Effector memory CD4-positive, alpha-beta T cell (primary cell): ENCODE data around the gene MED16.

Experiments
- DNase-seq, 3 donors: peaks; one replicate each; pipeline ENCODE4 v3.0.0-alpha.2; 2020
- H3K27ac ChIP-seq: 2 replicates; pipeline ENCODE4 v1.7.0; 2013; ENCODE audit warnings: mild to moderate bottlenecking, low read length, moderate library complexity; ENCODE audit not compliant: insufficient read depth, poor library complexity, severe bottlenecking
- H3K27me3 ChIP-seq: replicated peaks from 2 replicates; pipeline ENCODE4 v1.7.0; 2013; ENCODE audit warnings: mild to moderate bottlenecking, low read length; ENCODE audit not compliant: insufficient read depth, control insufficient read depth, poor library complexity, severe bottlenecking
- H3K36me3 ChIP-seq: 2 replicates; pipeline ENCODE4 v1.7.0; 2013; ENCODE audit warnings: mild to moderate bottlenecking, low read length, moderate library complexity; ENCODE audit not compliant: control insufficient read depth, insufficient read depth
- H3K4me1 ChIP-seq: 2 replicates; pipeline ENCODE4 v1.7.0; 2013; ENCODE audit warnings: low read length, mild to moderate bottlenecking; ENCODE audit not compliant: control insufficient read depth, insufficient read depth, poor library complexity, severe bottlenecking
- H3K4me3 ChIP-seq: 2 replicates; pipeline ENCODE4 v1.7.0; 2013; ENCODE audit warnings: low read length, low read depth, mild to moderate bottlenecking; ENCODE audit not compliant: insufficient read depth, poor library complexity, severe bottlenecking
- H3K9me3 ChIP-seq: 2 replicates; pipeline ENCODE4 v1.7.0; 2013; ENCODE audit warnings: mild to moderate bottlenecking, low read length, moderate library complexity; ENCODE audit not compliant: control insufficient read depth

MED16 gene

DNA sequence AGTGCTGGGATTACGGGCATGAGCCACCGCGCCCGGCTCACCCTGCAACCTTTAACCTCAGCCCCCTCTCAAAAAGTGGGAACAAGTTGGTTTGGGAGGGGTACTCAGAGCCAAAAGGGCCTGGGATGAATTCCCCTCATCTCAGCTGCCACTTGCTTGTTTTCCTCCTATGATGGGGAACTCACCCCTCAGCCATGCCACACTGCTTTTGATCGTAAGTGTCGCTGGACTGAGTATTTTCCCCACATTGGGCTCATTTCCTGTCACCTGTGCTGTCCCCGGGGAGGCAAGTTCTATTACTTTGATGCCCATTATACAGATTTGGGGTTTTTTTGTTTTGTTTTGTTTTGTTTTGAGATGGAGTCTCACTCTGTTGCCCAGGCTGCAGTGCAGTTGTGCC lies 13.5 kb upstream of the MED16 start:
- Histone ChIP-seq H3K27ac (peak overlapping the region; percentile 94), H3K4me1 (peaks cover 48% of the 10 kb centered on the region)

DNA sequence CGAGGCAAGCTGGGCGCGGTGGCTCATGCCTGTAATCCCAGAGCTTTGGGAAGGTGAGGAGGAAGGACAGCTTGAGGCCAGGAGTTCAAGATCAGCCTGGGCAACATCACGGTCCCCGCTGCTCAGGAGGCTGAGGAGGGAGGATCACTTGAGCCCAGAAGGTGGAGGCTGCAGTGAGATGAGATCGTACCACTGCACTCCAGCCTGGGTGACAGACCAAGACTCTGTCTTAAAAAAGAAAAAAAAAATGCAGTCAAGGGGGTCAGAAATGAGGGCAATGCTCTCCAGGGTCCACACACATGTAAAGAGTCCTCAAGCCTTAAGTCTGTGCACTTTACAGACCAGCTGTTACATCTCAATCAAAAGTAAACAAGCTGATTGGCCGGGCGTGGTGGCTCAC lies 11.6 kb upstream of the MED16 start:
- no peak overlapping the region for H3K27ac ChIP-seq
- H3K4me1 ChIP-seq = peaks cover 32% of the 10 kb centered on the region
- DNase-seq = no peak
- no peak overlapping the region for H3K4me3 ChIP-seq
- no peaks in the 10 kb centered on the region for H3K9me3 ChIP-seq
- H3K36me3 ChIP-seq = peaks cover 28% of the 10 kb centered on the region
- no peaks in the 10 kb centered on the region for H3K27me3 ChIP-seq

More for the DNA sequence above, 13.5 kb upstream of the MED16 start:
- Histone ChIP-seq H3K27me3 (no peaks in the 10 kb centered on the region), H3K9me3 (no peaks in the 10 kb centered on the region), H3K4me3 (no peak overlapping the region), H3K36me3 (peaks cover 19% of the 10 kb centered on the region)
- DNase-seq = no peak

DNA sequence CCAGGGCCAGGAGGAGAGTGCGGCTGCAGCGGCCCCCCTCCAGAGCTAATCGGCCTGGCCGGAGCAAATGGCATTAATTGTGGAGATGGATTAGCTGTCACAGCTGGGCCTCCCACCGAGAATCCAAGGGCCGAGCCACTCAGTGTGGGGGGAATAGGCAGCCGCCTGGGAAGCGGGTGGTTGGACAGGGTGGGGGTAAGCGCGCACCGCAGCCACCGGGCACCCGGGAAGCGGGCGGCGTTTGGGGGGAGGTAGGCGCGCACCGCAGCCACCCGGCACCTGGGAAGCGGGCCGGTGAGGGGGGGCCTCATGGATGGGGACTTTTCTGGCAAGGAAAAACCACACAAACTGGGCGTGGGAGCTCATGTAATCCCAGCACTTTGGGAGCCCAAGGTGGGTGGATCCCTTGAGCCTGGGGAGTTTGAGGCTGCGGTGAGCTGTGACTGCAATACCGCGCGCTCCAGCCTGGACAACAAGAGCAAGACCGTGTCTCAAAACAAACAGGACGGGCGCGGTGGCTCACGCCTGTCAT lies 10.3 kb upstream of the MED16 start:
- DNase-seq = no peak
- Histone ChIP-seq H3K4me1 (peaks cover 22% of the 10 kb centered on the region), H3K27me3 (no peaks in the 10 kb centered on the region), H3K4me3 (no peak overlapping the region), H3K9me3 (no peaks in the 10 kb centered on the region), H3K27ac (no peak overlapping the region), H3K36me3 (peaks cover 40% of the 10 kb centered on the region)

DNA sequence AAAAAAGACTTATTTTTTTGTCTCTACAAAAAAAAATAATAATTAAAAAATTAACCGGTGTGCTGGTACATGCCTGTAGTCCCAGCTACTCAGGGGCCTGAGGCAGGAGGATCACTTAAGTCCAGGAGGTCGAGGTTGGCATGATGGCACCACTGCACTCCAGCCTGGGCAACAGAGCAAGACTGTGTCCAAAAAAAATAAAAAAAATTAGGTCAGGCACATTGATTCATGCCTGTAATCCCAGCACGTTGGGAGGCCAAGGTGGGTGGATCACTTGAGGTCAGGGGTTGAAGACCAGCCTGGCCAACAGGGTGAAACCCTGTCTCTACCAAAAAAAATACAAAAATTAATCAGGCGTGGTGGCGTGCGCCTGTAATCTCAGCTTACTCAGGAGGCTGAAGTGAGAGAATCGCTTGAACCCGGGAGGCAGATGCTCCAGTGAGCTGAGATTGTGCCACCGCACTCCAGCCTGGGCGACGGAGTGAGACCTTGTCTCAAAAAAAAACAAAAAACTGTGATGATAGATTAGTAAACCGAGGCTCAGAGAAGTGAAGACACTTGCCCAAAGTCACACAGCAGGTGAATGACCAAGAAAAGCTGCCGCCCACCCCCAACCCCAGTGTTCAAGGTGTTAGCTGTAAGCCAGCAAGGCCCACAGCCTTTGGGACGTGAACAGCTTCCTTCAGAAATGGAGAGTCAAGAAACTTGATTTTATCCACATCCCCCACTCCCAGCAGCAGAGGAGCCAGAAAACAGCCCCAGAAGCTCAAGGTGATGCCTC lies 9.6 kb upstream of the MED16 start:
- no peaks in the 10 kb centered on the region for H3K9me3 ChIP-seq
- peaks cover 16% of the 10 kb centered on the region for H3K4me1 ChIP-seq
- no peak overlapping the region for H3K27ac ChIP-seq
- peaks cover 43% of the 10 kb centered on the region for H3K36me3 ChIP-seq
- H3K4me3 ChIP-seq = no peak overlapping the region
- H3K27me3 ChIP-seq = no peaks in the 10 kb centered on the region
- no peak for DNase-seq

DNA sequence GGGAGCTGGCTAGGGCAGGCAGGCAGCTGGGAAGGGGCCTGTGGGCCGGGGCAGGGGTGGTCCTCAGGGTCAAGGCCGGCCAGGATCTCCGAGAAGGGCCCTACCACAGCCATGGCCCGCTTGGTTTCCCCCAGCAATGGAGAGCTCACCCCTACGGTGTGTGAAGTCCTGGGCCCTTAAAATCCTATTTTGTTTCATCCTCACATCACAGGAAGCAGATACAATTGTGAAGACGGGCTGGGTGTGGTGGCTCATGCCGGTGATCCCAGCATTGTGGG lies 9.0 kb upstream of the MED16 start:
- Histone ChIP-seq H3K9me3 (no peaks in the 10 kb centered on the region), H3K36me3 (peaks cover 49% of the 10 kb centered on the region), H3K27ac (no peak overlapping the region), H3K4me1 (peaks cover 10% of the 10 kb centered on the region), H3K4me3 (no peak overlapping the region), H3K27me3 (no peaks in the 10 kb centered on the region)
- no peak for DNase-seq

DNA sequence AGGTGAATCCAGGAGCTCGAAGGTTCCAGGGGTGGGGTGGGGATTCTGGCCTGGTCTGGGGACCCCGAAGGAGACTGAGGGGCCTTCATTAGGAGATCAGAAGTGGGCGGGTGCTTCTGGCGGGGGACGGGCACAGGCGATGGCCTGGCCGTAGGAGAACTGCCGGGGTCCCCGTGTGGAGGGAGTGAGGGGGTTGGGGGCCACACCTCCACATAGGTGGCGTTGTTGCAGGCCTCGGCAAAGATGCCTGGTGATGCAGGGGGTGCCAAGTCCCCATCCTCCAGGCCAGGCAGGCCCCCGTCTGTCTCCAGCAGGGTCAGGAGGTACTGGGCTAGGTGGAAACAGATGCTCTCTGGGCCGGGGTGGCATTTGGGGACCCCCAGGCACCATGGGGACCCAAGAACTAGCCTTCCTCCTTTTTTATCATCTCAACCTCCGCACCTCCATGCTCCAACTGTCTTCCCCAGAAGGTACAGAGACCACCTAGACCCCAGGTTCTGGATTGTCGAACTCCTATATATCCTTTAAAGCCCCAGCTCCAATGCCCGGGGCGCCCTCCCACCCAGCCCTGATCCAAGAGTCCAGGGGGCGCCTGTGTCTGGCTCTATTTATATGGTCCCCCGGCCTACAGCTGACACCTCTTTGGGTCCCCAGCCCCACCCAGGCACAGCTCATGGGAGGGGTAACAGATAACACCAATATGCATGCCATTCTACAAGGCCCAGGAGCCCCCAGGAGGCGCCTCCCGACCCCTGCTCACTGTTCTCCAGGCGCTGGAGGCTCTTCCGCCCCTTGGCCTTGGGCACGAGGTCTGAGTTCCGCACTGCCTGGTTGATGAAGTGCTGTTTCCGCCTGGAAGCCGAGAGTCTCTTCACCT lies 8.5 kb upstream of the MED16 start:
- Histone ChIP-seq H3K36me3 (peaks cover 54% of the 10 kb centered on the region), H3K9me3 (no peaks in the 10 kb centered on the region), H3K4me1 (peaks cover 4% of the 10 kb centered on the region), H3K4me3 (no peak overlapping the region), H3K27ac (no peak overlapping the region), H3K27me3 (no peaks in the 10 kb centered on the region)
- DNase-seq = no peak

DNA sequence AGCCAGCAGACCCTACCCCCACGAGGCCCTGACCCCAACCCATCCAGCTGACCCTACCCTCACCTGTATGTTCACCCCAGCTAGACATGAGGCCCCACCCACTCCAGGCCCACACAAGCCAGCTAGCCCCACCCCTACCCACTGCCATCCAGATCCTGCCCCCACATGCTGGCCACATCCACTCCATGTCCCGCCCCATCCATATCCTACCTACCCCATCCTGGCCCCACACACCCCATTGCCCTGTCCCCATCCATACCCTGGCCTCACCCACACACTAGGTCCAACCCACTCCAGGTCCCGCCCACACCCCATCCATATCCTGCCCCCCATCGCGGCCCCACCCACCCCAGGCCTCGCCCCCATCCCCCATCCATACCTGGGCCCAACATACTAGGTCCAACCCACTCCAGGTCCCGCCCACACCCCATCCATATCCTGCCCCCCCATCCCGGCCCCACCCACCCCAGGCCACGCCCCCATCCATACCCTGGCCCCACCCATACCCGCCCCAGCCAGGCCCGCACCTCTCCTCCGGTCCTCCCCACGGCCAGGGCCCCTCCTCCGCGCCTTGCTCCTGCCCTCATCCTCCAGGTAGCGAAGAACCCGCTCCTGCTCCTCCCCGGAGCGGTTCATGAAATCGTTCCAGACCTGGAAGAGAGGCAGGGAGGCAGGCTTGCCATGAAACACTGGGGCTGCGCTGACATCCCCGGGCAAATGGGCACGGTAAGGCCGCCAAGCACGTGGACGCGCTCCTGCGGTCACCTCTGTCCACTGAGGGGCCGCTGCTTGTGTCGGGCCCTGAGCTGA lies 7.5 kb upstream of the MED16 start:
- peaks cover 54% of the 10 kb centered on the region for H3K36me3 ChIP-seq

DNA sequence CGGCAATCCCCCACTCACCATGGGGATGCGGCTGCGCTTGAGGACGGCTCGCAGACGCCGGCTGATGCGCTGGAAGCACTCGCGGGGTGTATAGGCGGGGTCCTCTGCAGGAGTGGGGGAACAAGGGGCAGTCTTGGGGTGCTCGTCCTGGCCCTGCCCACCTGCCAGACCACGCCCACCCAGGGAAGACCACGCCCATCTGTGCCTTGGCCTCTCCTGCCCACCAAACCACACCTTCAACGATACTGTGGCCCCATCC lies 7.0 kb upstream of the MED16 start:
- Histone ChIP-seq H3K27me3 (no peaks in the 10 kb centered on the region), H3K27ac (peak overlapping the region; percentile 21), H3K9me3 (no peaks in the 10 kb centered on the region), H3K4me3 (no peak overlapping the region), H3K36me3 (peaks cover 54% of the 10 kb centered on the region), H3K4me1 (no peaks in the 10 kb centered on the region)
- no peak for DNase-seq

More for the DNA sequence above, 7.5 kb upstream of the MED16 start:
- Histone ChIP-seq H3K27ac (peak overlapping the region; percentile 21), H3K4me3 (no peak overlapping the region), H3K4me1 (peaks cover under 1% of the 10 kb centered on the region), H3K27me3 (no peaks in the 10 kb centered on the region), H3K9me3 (no peaks in the 10 kb centered on the region)
- DNase-seq = no peak

DNA sequence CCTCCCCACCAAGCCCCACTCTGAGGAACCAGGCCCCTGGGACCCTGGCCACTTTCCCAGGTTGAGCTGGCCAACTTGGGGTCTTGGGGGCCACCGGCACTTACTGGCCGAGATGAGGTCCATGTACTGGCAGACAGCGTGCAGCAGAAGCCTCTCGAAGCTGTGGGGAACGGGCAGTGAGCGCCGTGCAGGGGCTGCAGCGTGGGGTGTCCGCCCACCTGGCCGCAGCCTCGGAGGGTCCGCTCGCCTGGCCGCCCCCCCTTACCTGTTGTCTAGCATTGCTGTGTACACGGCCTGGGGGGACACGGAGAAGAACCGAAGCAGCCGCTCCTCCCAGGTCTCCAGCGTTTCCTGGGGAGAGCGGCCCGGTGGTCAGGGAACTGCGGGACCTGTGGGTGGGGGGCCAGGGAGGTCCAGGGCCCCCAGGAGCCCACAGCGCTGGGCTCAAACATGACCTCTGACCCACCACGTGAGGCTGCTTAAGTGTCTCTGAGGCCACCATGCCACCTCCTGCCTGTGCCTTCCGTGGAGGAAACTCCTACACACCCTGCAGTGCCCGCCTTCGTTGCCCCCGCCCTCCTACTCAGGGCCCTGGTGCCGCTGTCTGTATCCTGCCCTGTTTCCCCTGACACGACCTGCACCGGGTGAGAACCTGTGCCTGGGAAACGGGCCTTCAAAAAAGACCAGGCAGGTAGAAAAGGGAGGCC lies 6.5 kb upstream of the MED16 start:
- peaks cover 53% of the 10 kb centered on the region for H3K36me3 ChIP-seq

More for the DNA sequence above, 6.5 kb upstream of the MED16 start:
- peak overlapping the region; percentile 21 for H3K27ac ChIP-seq
- DNase-seq = no peak
- H3K9me3 ChIP-seq = no peaks in the 10 kb centered on the region
- H3K4me1 ChIP-seq = no peaks in the 10 kb centered on the region
- no peaks in the 10 kb centered on the region for H3K27me3 ChIP-seq
- no peak overlapping the region for H3K4me3 ChIP-seq
